PC-9 (cell line): ENCODE data around the gene ZNF654. TPM values are rescaled to one million over a fixed set of nuclear protein-coding genes. Genes with fewer than 3 reads are reported as not detected.

Experiments used
- BruUV-seq: library from RNA; stranded (reverse); fragments of 400-500 nt; replicated peaks from 2 replicates; lab custom pipeline; 2021; lab: Mats Ljungman, UMichigan
- CTCF ChIA-PET: fragments of 300-600 bp; sonication (Branson Sonifier 250); formaldehyde crosslinking; loops from one replicate; lab custom pipeline; 2022; ENCODE audit warnings: antibody characterized with exemption; lab: Charles Lee
- POLR2A ChIA-PET: fragments of 300-600 bp; sonication (Branson Sonifier 250); formaldehyde crosslinking; loops from one replicate; lab custom pipeline; 2022; ENCODE audit warnings: antibody characterized with exemption; ENCODE audit not compliant: unreplicated experiment; lab: Charles Lee
- DNase-seq, 2 experiments: peaks; one replicate each; pipeline versions ENCODE4 v3.0.0 to v3.0.0-alpha.2; 2015 to 2022; ENCODE audit warnings: mixed read lengths in 1 of 2
- H2AFZ ChIP-seq: fragments of 200-600 bp; sonication (generic); 2 replicates; pipeline ENCODE4 v1.8.1; 2017; ENCODE audit warnings: antibody characterized with exemption
- H3F3A ChIP-seq: fragments of 200-600 bp; sonication (generic); 2 replicates; pipeline ENCODE4 v1.8.1; 2017; ENCODE audit warnings: antibody characterized with exemption, mild to moderate bottlenecking, low read depth; ENCODE audit not compliant: insufficient read depth
- H3K27ac ChIP-seq: fragments of 200-600 bp; sonication (generic); 2 replicates; pipeline ENCODE4 v1.6.1; 2016; ENCODE audit warnings: mixed run types
- H3K27me3 ChIP-seq: fragments of 200-600 bp; sonication (generic); 2 replicates; pipeline ENCODE4 v1.6.1; 2016; ENCODE audit warnings: low read depth, mixed run types; ENCODE audit not compliant: insufficient read depth
- H3K36me3 ChIP-seq: fragments of 200-600 bp; sonication (generic); 2 replicates; pipeline ENCODE4 v1.6.1; 2016; ENCODE audit warnings: low read depth, mixed run types
- H3K4me1 ChIP-seq: fragments of 200-600 bp; sonication (generic); replicated peaks from 2 replicates; pipeline ENCODE4 v1.6.1; 2016; ENCODE audit warnings: mixed run types; ENCODE audit not compliant: insufficient read depth
- H3K4me2 ChIP-seq: fragments of 200-600 bp; sonication (generic); 2 replicates; pipeline ENCODE4 v1.6.1; 2017; ENCODE audit warnings: mixed run types
- H3K4me3 ChIP-seq: fragments of 200-600 bp; sonication (generic); 2 replicates; pipeline ENCODE4 v1.6.1; 2016; ENCODE audit warnings: mixed run types
- H3K79me2 ChIP-seq: fragments of 200-600 bp; sonication (generic); 2 replicates; pipeline ENCODE4 v1.6.1; 2017; ENCODE audit warnings: low read depth, mixed run types
- H3K9me2 ChIP-seq: fragments of 200-600 bp; sonication (generic); 2 replicates; pipeline ENCODE4 v1.8.1; 2017; ENCODE audit warnings: mild to moderate bottlenecking; ENCODE audit not compliant: insufficient read depth
- H3K9me3 ChIP-seq: fragments of 200-600 bp; sonication (generic); 2 replicates; pipeline ENCODE4 v1.8.1; 2016; ENCODE audit warnings: low read depth; ENCODE audit not compliant: insufficient read depth
- H4K20me1 ChIP-seq: fragments of 200-600 bp; sonication (generic); 2 replicates; pipeline ENCODE4 v1.8.1; 2017; ENCODE audit not compliant: insufficient read depth
- EZH2 ChIP-seq: fragments of 200-600 bp; sonication (generic); IDR thresholded peaks from 2 replicates; pipeline ENCODE4 v1.8.0; 2017; ENCODE audit warnings: antibody characterized with exemption, low read depth
- intact Hi-C: fragments of 100-400 bp; cut with micrococcal nuclease; formaldehyde crosslinking; loops from one replicate; pipeline ENCODE4 v1.10.0; 2022; ENCODE audit not compliant: unreplicated experiment
- total RNA-seq: library from RNA; stranded (reverse); gene quantifications from 2 replicates; pipeline ENCODE4 v1.2.3, GENCODE V29; 2021
- TF ChIP-seq, protein P1 (sequence below): fragments of 200-600 bp; sonication (generic); conservative IDR thresholded peaks from 2 replicates; pipeline ENCODE4 v1.6.1; 2017; ENCODE audit warnings: mixed run types, antibody characterized with exemption, mild to moderate bottlenecking, moderate library complexity

Gene ZNF654
- total RNA-seq, 1 experiment from 2014 or later: 9.6 TPM

- ChIA-PET CTCF (no interaction called here), POLR2A (no interaction called here)
- Histone ChIP-seq H4K20me1 (no peaks in the 10 kb centered on the region), H3K4me1 (no peaks in the 10 kb centered on the region), H3F3A (no peaks in the 10 kb centered on the region), H3K27ac (no peak overlapping the region), H3K27me3 (no peaks in the 10 kb centered on the region), H3K9me3 (no peaks in the 10 kb centered on the region), H3K79me2 (peaks cover 7% of the 10 kb centered on the region; the same call in 1 of the 2 replicates), H3K4me2 (no peak overlapping the region), H3K9me2 (no peaks in the 10 kb centered on the region), H3K36me3 (peaks cover 7% of the 10 kb centered on the region; the same call in 1 of the 2 replicates), H2AFZ (no peak overlapping the region), H3K4me3 (no peak overlapping the region)
- no TSS peak for BruUV-seq
- intact Hi-C loops: no loop called here
- no peak for TF ChIP-seq EZH2
- TF ChIP-seq, protein P1, sequence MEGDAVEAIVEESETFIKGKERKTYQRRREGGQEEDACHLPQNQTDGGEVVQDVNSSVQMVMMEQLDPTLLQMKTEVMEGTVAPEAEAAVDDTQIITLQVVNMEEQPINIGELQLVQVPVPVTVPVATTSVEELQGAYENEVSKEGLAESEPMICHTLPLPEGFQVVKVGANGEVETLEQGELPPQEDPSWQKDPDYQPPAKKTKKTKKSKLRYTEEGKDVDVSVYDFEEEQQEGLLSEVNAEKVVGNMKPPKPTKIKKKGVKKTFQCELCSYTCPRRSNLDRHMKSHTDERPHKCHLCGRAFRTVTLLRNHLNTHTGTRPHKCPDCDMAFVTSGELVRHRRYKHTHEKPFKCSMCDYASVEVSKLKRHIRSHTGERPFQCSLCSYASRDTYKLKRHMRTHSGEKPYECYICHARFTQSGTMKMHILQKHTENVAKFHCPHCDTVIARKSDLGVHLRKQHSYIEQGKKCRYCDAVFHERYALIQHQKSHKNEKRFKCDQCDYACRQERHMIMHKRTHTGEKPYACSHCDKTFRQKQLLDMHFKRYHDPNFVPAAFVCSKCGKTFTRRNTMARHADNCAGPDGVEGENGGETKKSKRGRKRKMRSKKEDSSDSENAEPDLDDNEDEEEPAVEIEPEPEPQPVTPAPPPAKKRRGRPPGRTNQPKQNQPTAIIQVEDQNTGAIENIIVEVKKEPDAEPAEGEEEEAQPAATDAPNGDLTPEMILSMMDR: no peak
- no peak for DNase-seq
Measured at GRCh38 chr3:88090681-88091080, 31.6 kb downstream of the ZNF654 start.

DNA sequence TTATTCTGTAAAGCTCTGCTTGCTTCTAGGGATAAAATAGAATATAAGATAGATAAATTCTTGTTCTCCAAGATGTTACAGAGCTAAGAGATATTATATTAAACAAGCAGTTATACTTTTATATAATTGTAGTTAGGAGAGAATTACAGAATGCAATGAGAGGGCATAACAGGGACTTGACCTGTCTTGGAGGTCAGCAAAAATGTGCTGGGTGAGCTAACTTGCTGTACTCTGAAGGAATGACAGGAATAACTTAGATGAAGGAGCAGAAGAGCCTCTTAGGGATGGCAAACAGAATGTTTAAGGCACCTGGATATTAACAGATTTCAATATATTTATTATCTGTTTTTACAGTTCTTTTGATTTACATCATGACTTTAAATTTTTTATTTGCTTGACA lies 33.2 kb downstream of the ZNF654 start:
- H2AFZ ChIP-seq: no peak overlapping the region
- no peaks in the 10 kb centered on the region for H3F3A ChIP-seq
- peaks cover 13% of the 10 kb centered on the region for H3K36me3 ChIP-seq
- H3K9me2 ChIP-seq: no peaks in the 10 kb centered on the region
- no peak overlapping the region for H3K4me2 ChIP-seq
- H4K20me1 ChIP-seq: no peaks in the 10 kb centered on the region
- no peak overlapping the region for H3K4me3 ChIP-seq
- TF ChIP-seq, protein P1: no peak
- TF ChIP-seq EZH2: no peak
- H3K4me1 ChIP-seq: no peaks in the 10 kb centered on the region
- ChIA-PET POLR2A (no interaction called here), CTCF (no interaction called here)
- DNase-seq: no peak
- intact Hi-C loops: no loop called here
- BruUV-seq: no TSS peak
- no peaks in the 10 kb centered on the region for H3K9me3 ChIP-seq
- H3K79me2 ChIP-seq: peaks cover 7% of the 10 kb centered on the region; the same call in 1 of the 2 replicates
- H3K27ac ChIP-seq: no peak overlapping the region
- H3K27me3 ChIP-seq: no peaks in the 10 kb centered on the region

DNA sequence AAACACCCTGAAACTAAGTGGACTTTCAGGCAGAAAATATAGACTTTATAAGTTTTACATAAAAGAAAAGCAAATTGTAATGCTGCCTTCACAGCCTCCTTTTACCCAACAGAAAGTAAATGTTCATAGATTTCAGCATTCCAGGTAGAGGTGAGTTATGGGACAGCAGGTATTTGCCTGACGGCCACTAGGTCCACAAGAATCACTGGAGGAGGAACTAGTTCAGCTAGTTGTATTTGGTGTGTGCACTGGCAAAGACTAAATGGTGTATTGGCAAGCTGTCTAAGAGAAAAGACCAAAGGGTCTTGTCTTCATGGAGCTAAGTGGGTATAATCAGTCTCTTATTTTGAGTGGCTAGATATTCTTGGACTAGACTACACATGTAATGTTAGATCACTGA lies 34.2 kb downstream of the ZNF654 start:
- no peaks in the 10 kb centered on the region for H3K9me3 ChIP-seq
- H4K20me1 ChIP-seq: no peaks in the 10 kb centered on the region
- H3K4me2 ChIP-seq: no peak overlapping the region
- H3K79me2 ChIP-seq: no peaks in the 10 kb centered on the region
- no peak overlapping the region for H3K4me3 ChIP-seq
- no peak overlapping the region for H2AFZ ChIP-seq
- H3K27ac ChIP-seq: no peak overlapping the region
- intact Hi-C loops: no loop called here
- no peaks in the 10 kb centered on the region for H3K9me2 ChIP-seq
- no peak for TF ChIP-seq EZH2
- TF ChIP-seq, protein P1: no peak
- no TSS peak for BruUV-seq
- no peaks in the 10 kb centered on the region for H3F3A ChIP-seq
- H3K4me1 ChIP-seq: no peaks in the 10 kb centered on the region
- CTCF ChIA-PET: no interaction called here
- POLR2A ChIA-PET: no interaction called here
- DNase-seq: no peak
- H3K27me3 ChIP-seq: no peaks in the 10 kb centered on the region
- H3K36me3 ChIP-seq: peaks cover 10% of the 10 kb centered on the region
